Vagina (tissue), 2 donors: ENCODE measurements around the gene POU2F3.

ENCODE experiments used
- POLR2A ChIP-seq, 2 donors: fragments of 450-650 bp; IDR thresholded peaks; one replicate each; pipeline ENCODE4 v1.6.1; 2017; ENCODE audit warnings: antibody characterized with exemption in 2 of 2, mild to moderate bottlenecking in 2 of 2, moderate library complexity in 2 of 2
- POLR2AphosphoS5 ChIP-seq, 2 donors: sonication (generic); formaldehyde crosslinking; IDR thresholded peaks; one replicate each; pipeline ENCODE4 v1.9.0; 2017; ENCODE audit warnings: antibody characterized with exemption in 2 of 2, mild to moderate bottlenecking in 2 of 2, low read depth in 1 of 2; ENCODE audit not compliant: insufficient read depth in 1 of 2
- TF ChIP-seq, protein P1 (sequence below), 3 experiments: fragments of 450-650 bp in 2 of 3; fragments of 200-600 bp in 1 of 3; sonication (generic) in 1 of 3; IDR thresholded peaks; one replicate each; pipeline ENCODE4 v1.5.1; 2017 to 2019; ENCODE audit warnings: antibody characterized with exemption in 3 of 3, mild to moderate bottlenecking in 2 of 3, moderate library complexity in 2 of 3

DNA sequence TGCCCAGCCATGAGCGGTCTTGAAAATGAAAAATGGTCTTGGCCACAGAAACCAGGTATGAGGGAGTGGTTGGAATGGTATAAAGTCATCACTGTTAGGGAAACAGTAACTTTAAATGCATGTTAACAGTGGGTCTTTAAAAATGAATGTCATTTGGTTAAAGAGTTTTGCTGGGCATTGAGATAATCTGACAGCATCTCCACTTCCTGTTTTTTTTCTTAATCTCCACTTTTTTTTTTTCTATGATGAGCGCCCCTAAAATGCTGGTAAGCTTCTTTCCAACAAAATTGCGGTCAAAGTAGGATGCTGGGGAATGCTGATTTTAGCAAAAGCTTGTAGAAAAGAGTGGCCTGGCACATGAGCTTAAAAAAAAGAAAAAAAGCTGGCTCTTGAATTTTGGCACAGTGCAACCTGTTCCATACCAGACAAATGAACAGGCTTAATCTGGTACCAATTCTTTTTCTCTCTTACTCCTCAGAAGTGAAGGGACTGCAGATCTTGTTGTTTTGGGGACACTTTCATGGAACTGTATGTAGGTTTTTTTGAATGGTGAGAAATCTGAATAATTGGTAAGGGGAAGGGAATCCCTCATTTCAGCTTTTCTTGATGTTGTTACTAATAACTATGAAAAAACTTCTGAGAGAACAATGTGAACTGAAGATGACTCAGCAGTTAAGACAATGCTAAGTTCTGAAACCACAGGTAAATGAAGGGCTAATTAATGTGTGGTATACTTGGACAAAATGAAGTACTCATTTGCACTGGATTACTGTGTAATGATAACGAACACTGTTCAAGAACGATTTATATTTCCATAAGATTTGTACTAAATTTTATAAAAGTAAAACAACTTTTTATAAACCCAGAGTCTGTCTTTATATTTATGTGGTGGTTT lies 93.1 kb downstream of the POU2F3 start:
- TF ChIP-seq, protein P1, sequence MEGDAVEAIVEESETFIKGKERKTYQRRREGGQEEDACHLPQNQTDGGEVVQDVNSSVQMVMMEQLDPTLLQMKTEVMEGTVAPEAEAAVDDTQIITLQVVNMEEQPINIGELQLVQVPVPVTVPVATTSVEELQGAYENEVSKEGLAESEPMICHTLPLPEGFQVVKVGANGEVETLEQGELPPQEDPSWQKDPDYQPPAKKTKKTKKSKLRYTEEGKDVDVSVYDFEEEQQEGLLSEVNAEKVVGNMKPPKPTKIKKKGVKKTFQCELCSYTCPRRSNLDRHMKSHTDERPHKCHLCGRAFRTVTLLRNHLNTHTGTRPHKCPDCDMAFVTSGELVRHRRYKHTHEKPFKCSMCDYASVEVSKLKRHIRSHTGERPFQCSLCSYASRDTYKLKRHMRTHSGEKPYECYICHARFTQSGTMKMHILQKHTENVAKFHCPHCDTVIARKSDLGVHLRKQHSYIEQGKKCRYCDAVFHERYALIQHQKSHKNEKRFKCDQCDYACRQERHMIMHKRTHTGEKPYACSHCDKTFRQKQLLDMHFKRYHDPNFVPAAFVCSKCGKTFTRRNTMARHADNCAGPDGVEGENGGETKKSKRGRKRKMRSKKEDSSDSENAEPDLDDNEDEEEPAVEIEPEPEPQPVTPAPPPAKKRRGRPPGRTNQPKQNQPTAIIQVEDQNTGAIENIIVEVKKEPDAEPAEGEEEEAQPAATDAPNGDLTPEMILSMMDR (IDR thresholded peaks at IDR 0.05), result no peak
- TF ChIP-seq POLR2AphosphoS5 (IDR thresholded peaks at IDR 0.05; ENCODE audit: insufficient read depth in 1 of 2, low read depth in 1 of 2), result no peak
- no peak for TF ChIP-seq POLR2A (IDR thresholded peaks at IDR 0.05)
